Measurements from ENCODE around the gene DHDDS.

DNA sequence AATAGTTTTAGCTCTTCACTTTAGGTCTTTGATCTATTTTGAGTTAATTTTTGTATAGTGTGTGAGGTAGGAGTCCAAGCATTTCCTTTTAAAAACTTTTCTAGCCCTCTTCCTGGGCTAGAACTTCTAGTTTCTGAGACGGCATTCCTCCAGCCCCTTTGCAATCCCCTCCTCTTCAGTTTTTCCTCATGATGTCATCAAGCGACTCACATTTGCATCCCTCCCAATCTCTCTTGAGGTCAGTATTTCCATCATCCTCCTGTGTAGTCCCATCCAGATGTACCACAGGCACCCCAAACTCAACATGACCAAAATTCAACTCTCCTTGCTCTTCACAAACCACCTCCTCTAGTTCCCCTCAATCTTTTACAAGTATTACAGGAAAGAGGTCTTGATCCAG is 50.8 kb downstream of the DHDDS start:
- TF ChIP-seq, protein P1, sequence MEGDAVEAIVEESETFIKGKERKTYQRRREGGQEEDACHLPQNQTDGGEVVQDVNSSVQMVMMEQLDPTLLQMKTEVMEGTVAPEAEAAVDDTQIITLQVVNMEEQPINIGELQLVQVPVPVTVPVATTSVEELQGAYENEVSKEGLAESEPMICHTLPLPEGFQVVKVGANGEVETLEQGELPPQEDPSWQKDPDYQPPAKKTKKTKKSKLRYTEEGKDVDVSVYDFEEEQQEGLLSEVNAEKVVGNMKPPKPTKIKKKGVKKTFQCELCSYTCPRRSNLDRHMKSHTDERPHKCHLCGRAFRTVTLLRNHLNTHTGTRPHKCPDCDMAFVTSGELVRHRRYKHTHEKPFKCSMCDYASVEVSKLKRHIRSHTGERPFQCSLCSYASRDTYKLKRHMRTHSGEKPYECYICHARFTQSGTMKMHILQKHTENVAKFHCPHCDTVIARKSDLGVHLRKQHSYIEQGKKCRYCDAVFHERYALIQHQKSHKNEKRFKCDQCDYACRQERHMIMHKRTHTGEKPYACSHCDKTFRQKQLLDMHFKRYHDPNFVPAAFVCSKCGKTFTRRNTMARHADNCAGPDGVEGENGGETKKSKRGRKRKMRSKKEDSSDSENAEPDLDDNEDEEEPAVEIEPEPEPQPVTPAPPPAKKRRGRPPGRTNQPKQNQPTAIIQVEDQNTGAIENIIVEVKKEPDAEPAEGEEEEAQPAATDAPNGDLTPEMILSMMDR (IDR thresholded peaks at IDR 0.05): no peak
- no peak for TF ChIP-seq EP300 (IDR thresholded peaks at IDR 0.05)
